Omental fat pad (tissue), 4 donors: Measurements from ENCODE around the gene ULBP2. TPM values are rescaled to one million over a fixed set of nuclear protein-coding genes. Genes with fewer than 3 reads are reported as not detected.

Source experiments
- ATAC-seq: fragments of 150-250 bp; one replicate; pipeline ENCODE4 v1.9.1; 2016; ENCODE audit warnings: mild to moderate bottlenecking, moderate library complexity; ENCODE audit not compliant: low FRiP score
- DNase-seq: peaks from one replicate; pipeline ENCODE4 v3.0.0-alpha.2; 2019; ENCODE audit warnings: low spot score
- total RNA-seq, 4 donors: library from RNA; depleted of rRNA; stranded (reverse); fragments of >200 nt; gene quantifications; one replicate each; pipeline ENCODE4 v1.1.0, GENCODE V29; 2016
- TF ChIP-seq, protein P1 (sequence below), 3 donors: fragments of 450-650 bp; IDR thresholded peaks; one replicate each; pipeline ENCODE4 v1.5.1; 2016 to 2017; ENCODE audit warnings: antibody characterized with exemption in 3 of 3, mild to moderate bottlenecking in 3 of 3, moderate library complexity in 2 of 3

The ULBP2 gene
- total RNA-seq, 4 donors from 2014 or later, result 1.1 to 2.5 (median 1.2) TPM; not detected in 1

DNA sequence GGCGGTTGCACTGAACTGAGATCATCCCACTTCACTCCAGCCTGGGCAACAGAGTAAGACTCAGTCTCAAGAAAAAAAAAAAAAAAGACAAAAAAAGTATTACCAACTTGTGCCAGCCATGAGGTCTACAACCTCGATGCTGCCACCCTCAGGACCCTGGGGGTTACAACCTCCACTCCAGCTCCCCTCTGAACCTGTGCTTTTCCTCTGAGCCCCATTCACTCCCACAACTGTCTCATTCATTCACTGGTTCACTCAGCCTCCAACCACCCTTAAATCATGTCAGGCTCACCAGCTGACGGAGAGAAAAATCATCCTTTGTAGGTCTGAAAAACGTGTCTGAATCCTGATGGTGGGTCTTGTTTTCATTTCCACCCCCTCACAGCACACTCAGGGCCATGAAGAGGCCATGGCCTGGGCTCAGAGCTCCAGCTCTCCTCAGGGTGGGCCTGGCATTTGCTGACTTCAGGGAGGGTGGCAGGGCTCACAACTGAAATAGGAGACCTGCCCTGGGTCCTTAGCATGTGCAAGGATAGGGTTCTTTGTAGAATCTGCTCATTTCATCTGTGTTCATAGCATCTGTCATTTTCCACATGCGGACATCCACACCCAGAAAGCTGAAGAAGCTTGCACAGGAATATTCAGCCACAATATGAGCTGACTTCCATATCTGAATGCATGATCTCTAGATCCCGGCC is 20.1 kb downstream of the ULBP2 start:
- no peak for ATAC-seq
- TF ChIP-seq, protein P1, sequence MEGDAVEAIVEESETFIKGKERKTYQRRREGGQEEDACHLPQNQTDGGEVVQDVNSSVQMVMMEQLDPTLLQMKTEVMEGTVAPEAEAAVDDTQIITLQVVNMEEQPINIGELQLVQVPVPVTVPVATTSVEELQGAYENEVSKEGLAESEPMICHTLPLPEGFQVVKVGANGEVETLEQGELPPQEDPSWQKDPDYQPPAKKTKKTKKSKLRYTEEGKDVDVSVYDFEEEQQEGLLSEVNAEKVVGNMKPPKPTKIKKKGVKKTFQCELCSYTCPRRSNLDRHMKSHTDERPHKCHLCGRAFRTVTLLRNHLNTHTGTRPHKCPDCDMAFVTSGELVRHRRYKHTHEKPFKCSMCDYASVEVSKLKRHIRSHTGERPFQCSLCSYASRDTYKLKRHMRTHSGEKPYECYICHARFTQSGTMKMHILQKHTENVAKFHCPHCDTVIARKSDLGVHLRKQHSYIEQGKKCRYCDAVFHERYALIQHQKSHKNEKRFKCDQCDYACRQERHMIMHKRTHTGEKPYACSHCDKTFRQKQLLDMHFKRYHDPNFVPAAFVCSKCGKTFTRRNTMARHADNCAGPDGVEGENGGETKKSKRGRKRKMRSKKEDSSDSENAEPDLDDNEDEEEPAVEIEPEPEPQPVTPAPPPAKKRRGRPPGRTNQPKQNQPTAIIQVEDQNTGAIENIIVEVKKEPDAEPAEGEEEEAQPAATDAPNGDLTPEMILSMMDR (IDR thresholded peaks at IDR 0.05), result no peak
- no peak for DNase-seq

DNA sequence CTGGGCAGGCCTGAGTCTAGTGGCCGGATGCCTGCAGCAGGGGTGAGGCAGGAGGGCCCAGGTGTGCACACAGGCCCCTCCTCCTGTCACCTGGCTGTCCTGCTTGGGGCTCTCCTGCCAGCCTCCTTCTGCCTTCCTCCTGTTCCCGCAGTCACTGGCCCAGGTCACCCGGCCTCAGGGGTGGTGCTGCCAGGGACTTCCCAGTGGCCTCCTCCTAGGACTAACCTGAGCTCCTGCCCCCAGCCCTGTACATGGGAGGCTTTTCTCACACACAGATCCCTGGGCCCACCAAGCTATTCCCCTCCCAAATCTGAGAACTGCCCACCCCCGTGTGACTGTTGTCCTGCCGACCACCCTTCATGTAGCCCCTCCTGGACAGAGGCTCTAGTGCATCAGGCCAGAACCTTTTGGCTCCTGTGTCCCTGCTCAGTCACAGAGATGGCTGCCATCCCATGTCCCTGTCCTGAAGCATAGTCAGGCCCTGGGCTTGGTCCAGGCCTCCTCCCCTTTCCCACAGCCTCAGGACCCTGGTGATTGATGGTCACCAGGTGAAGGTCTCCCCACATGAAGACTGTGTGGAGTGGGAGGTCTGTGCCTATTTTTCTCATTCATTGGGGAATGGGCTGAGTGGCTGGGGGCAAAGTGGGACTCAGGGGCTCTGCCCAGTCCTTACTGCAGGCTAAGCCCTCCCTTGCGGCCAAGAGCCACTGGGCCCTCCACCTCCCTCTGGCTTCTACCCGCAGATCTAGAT is 20.8 kb downstream of the ULBP2 start:
- DNase-seq (no peak), ATAC-seq (no peak)
- TF ChIP-seq, protein P1 (IDR thresholded peaks at IDR 0.05), result no peak

DNA sequence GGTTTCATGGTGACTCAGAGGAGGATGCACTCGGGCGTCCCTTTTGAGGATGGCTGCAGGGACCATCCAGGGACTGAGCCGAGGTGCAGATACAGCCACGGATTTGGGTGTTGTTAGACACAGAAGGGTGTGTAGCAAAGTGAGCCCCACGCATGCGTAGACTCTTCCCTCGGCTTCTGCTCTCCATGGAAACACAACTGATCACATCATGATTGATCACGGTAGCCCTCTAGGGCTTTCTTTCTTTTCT is 21.3 kb downstream of the ULBP2 start:
- ATAC-seq (no peak), DNase-seq (no peak)
- TF ChIP-seq, protein P1 (IDR thresholded peaks at IDR 0.05), result no peak

DNA sequence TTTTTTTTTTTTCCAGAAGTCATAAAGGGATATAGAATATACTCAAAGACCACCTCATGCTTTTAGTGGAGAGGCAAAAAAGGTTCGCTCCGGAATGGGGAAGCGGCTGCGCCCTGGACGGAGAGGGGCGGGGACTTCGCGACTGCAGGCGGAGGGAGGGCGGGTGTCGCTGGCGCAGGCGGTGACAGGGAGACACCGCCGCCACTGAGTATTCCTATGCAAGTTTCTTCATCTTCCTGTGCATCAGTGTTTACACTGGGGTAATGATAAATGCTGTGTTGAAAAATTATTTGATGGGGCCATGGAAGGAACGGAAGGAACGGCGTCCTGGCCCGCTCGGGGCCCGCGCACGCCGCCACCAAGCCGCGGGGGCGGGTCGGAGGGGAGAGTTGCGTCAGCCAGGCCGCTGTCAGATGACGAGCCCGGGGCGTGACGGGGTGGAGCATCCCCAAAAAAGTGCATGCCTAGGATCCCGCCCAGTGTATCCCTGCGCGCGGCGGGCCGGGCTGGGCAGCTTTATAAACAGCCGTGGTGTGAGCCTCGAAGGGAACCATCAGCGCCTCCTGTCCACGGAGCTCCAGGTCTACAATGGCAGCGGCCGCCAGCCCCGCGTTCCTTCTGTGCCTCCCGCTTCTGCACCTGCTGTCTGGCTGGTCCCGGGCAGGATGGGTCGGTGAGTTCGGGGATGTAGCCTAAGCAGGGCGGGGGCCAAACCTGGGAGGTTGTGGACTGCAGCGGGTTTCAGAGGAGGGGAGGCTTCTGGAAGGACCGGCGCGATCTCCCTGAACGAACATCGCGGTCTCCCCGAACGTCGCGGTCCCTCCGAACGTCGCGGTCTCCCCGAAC is 21.9 kb downstream of the ULBP2 start, which contains the start of gene ULBP1:
ULBP1 (plus strand) TSS at position 482 of the 846 bp plus-strand sequence; CDS start at position 589, 107 bp downstream.
- TF ChIP-seq, protein P1 (IDR thresholded peaks at IDR 0.05), result no peak
- ATAC-seq, result peak; percentile 83

DNA sequence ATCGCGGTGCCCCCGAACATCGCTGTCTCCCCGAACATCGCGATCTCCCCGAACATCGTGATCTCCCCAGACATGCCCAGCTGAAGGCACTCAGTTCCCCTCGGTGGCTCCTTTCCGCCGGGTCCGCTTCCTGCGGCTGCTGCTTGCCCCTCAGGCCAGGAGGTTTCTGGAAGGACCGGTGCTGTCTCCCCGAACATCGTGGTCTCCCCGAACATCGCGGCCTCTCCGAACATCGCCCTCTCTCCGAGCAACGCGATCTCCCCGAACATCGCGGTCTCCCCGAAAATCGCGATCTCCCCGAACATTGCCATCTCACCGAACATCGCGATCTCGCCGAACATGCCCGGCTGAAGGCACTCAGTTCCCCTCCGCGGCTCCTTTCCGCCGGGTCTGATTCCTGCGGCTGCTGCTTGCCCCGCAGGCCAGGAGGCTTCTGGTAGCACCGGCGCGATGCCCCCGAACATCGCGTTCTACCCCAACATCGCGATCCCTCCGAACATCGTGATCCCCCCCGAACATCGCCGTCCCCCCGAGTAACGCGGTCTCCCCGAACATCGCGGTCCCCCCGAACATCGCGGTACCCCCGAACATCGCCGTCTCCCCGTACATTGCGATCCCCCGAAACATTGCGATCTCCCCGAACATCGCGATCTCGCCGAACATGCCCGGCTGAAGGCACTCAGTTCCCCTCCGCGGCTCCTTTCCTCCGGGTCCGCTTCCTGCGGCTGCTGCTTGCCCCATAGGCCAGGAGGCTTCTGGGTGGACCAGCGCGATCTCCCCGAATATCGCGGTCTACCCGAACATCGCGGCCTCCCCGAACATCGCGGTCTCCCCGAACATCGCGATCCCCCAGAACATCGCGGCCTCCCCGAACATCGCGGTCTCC is 22.7 kb downstream of the ULBP2 start:
- ATAC-seq (no peak), DNase-seq (no peak)
- TF ChIP-seq, protein P1 (IDR thresholded peaks at IDR 0.05), result no peak

More for the DNA sequence above, 21.9 kb downstream of the ULBP2 start, which contains the start of gene ULBP1:
- DNase-seq, result peak; percentile 81
